GM12878 (cell line): ENCODE data around the gene TEAD4. TPM values are rescaled to one million over a fixed set of nuclear protein-coding genes. Genes with fewer than 3 reads are reported as not detected.

Experiments used
- ATAC-seq: fragments of 200-7000 bp; cut with Tn5 transposase; 3 replicates; pipeline ENCODE4 v1.9.1; 2020; ENCODE audit warnings: mild to moderate bottlenecking, moderate library complexity
- BruUV-seq: library from RNA; stranded (reverse); fragments of 400-500 nt; replicated peaks from 2 replicates; lab custom pipeline; 2021; lab: Mats Ljungman, UMichigan
- CTCF ChIA-PET: fragments of 300-600 bp; sonication (Branson Sonifier 250); formaldehyde crosslinking; extraction: SDS; loops from one replicate; lab custom pipeline; 2021; ENCODE audit warnings: inconsistent platforms; lab: Yijun Ruan, JAX
- POLR2A ChIA-PET: fragments of 350-600 bp; formaldehyde crosslinking; extraction: SDS; loops from one replicate; lab custom pipeline; 2021; ENCODE audit warnings: inconsistent platforms; lab: Charles Lee
- RAD21 ChIA-PET: fragments of 300-600 bp; sonication (Branson Sonifier 250); formaldehyde crosslinking; loops from one replicate; lab custom pipeline; 2023; ENCODE audit warnings: antibody characterized with exemption; ENCODE audit not compliant: unreplicated experiment; lab: Charles Lee
- SMC1A ChIA-PET: fragments of 300-600 bp; sonication (Branson Sonifier 250); formaldehyde crosslinking; loops from one replicate; lab custom pipeline; 2023; ENCODE audit not compliant: unreplicated experiment, uncharacterized antibody; lab: Charles Lee
- DNase-seq: peaks from one replicate; pipeline ENCODE4 v3.0.0-alpha.2; 2011; ENCODE audit warnings: low read depth, low spot score
- FAIRE-seq: peaks from 3 replicates; lab custom pipeline; 2011; peaks lifted over from hg19 to GRCh38; lab: Jason Lieb, UNC
- H2AFZ ChIP-seq: 2 replicates; pipeline ENCODE4 v1.6.0; 2011; ENCODE audit warnings: low read depth, low read length, control low read depth; ENCODE audit not compliant: control insufficient read depth
- H3K27ac ChIP-seq: 2 replicates; pipeline ENCODE4 v1.5.1; 2011; ENCODE audit warnings: control low read depth; ENCODE audit not compliant: control insufficient read depth, insufficient read depth
- H3K27me3 ChIP-seq, 2 experiments: replicated peaks in 1 of 2; 2 replicates each; pipeline versions ENCODE4 v1.6.0 to v1.6.1; 2011; ENCODE audit warnings: low read length in 1 of 2; ENCODE audit not compliant: control insufficient read depth in 2 of 2, insufficient read depth in 2 of 2
- H3K36me3 ChIP-seq, 2 experiments: 2 replicates each; pipeline ENCODE4 v1.5.1; 2011; ENCODE audit warnings: low read length in 1 of 2; ENCODE audit not compliant: control insufficient read depth in 2 of 2, insufficient read depth in 2 of 2
- H3K4me1 ChIP-seq: 2 replicates; pipeline ENCODE4 v1.6.1; 2011; ENCODE audit warnings: mild to moderate bottlenecking, low read length, moderate library complexity, mixed read lengths; ENCODE audit not compliant: control insufficient read depth, insufficient read depth
- H3K4me2 ChIP-seq: 2 replicates; pipeline ENCODE4 v1.6.0; 2011; ENCODE audit warnings: control low read depth; ENCODE audit not compliant: control insufficient read depth, insufficient read depth
- H3K4me3 ChIP-seq: fragments of 200-600 bp; sonication (generic); 2 replicates; pipeline ENCODE4 v1.5.1; 2016
- H3K79me2 ChIP-seq: 2 replicates; pipeline ENCODE4 v1.6.0; 2011; ENCODE audit warnings: low read length; ENCODE audit not compliant: control insufficient read depth, insufficient read depth
- H3K9ac ChIP-seq: 2 replicates; pipeline ENCODE4 v1.8.0; 2011; ENCODE audit warnings: low read length, control low read depth, mixed read lengths; ENCODE audit not compliant: control insufficient read depth, insufficient read depth
- H3K9me3 ChIP-seq: replicated peaks from 3 replicates; pipeline ENCODE4 v1.5.1; 2011; ENCODE audit warnings: mild to moderate bottlenecking, low read length; ENCODE audit not compliant: control insufficient read depth, insufficient read depth
- H4K20me1 ChIP-seq: 2 replicates; pipeline ENCODE4 v1.6.0; 2011; ENCODE audit not compliant: control insufficient read depth, insufficient read depth
- ATF7 ChIP-seq: fragments of 450-650 bp; IDR thresholded peaks from 2 replicates; pipeline ENCODE4 v1.6.1; 2016; ENCODE audit warnings: low read depth, mild to moderate bottlenecking
- CHD1 ChIP-seq: IDR thresholded peaks from 2 replicates; pipeline ENCODE4 v1.6.1; 2012; ENCODE audit warnings: low read depth, low read length, improper control_type of control experiment
- CHD2 ChIP-seq: IDR thresholded peaks from 2 replicates; pipeline ENCODE4 v1.6.1; 2011; ENCODE audit warnings: low read depth, low read length, improper control_type of control experiment, borderline replicate concordance
- MYB ChIP-seq: fragments of 150-350 bp; IDR thresholded peaks from 2 replicates; pipeline ENCODE4 v1.6.1; 2014; ENCODE audit warnings: mild to moderate bottlenecking, low read depth, low read length, borderline replicate concordance
- PML ChIP-seq: IDR thresholded peaks from 2 replicates; pipeline ENCODE4 v1.6.1; 2012; ENCODE audit warnings: low read length, inconsistent platforms
- POLR2AphosphoS5 ChIP-seq: IDR thresholded peaks from 2 replicates; pipeline ENCODE4 v1.6.1; 2011; ENCODE audit warnings: mild to moderate bottlenecking, low read length, inconsistent platforms
- REST ChIP-seq: IDR thresholded peaks from 2 replicates; pipeline ENCODE4 v1.6.1; 2012; ENCODE audit warnings: mild to moderate bottlenecking, low read depth, low read length
- STAT1 ChIP-seq: fragments of 450-650 bp; conservative IDR thresholded peaks from 2 replicates; pipeline ENCODE4 v1.6.1; 2014; ENCODE audit warnings: antibody characterized with exemption, mild to moderate bottlenecking
- STAT3 ChIP-seq: IDR thresholded peaks from 2 replicates; pipeline ENCODE4 v1.6.1; 2011; ENCODE audit warnings: low read depth, low read length, improper control_type of control experiment
- ZBED1 ChIP-seq: IDR thresholded peaks from 2 replicates; pipeline ENCODE4 v1.6.1; 2016; ENCODE audit warnings: borderline replicate concordance
- ZBTB33 ChIP-seq: fragments of 450-650 bp; IDR thresholded peaks from 2 replicates; pipeline ENCODE4 v1.6.1; 2017; ENCODE audit warnings: mild to moderate bottlenecking
- ZNF217 ChIP-seq: fragments of 450-650 bp; IDR thresholded peaks from 2 replicates; pipeline ENCODE4 v1.6.1; 2017; ENCODE audit warnings: antibody characterized with exemption, mild to moderate bottlenecking
- ZNF592 ChIP-seq: fragments of 450-650 bp; IDR thresholded peaks from 2 replicates; pipeline ENCODE4 v1.6.1; 2017; ENCODE audit warnings: mild to moderate bottlenecking, moderate library complexity
- WGBS: methylation state at CpG from one replicate; pipeline ENCODE4 v1.1.6; 2016; ENCODE audit warnings: low lambda C conversion rate; ENCODE audit not compliant: insufficient replicate concordance, insufficient coverage; ENCODE audit errors: missing lambda C conversion rate; 5-methylcytosine and 5-hydroxymethylcytosine counted together
- in situ Hi-C: fragments of 300-500 bp; cut with MboI; formaldehyde crosslinking; loops from 9 replicates; pipeline ENCODE4 v1.14.3; 2018; ENCODE audit warnings: mixed read lengths
- intact Hi-C: fragments of 100-400 bp; cut with micrococcal nuclease; formaldehyde crosslinking; loops from one replicate; pipeline ENCODE4 v1.14.2; 2022; ENCODE audit not compliant: unreplicated experiment
- polyA plus RNA-seq, 11 experiments: library from polyadenylated mRNA; depleted of rRNA in 4 of 11; unstranded in 6 of 11; stranded (reverse) in 5 of 11; fragments of >200 nt; fragmentation: Nextera tagmentation in 4 of 11; fragmentation: Illumina TruSeq in 1 of 11; extraction: Ambion mirVana in 4 of 11; extraction: Trizol in 1 of 11; gene quantifications; 1 replicate in 1 of 11; 2 replicates in 10 of 11; pipeline versions ENCODE4 v1.2.1 to v1.2.3, GENCODE V29; 2011 to 2016; ENCODE audit warnings: inconsistent platforms in 2 of 11, missing spikeins in 2 of 11, low read depth in 1 of 11
- total RNA-seq, 4 experiments: library from RNA; depleted of rRNA in 3 of 4; stranded (reverse); fragments of >200 nt in 3 of 4; fragmentation: Illumina TruSeq in 1 of 4; extraction: Trizol in 1 of 4; gene quantifications; 2 replicates each; pipeline versions ENCODE4 v1.2.1 to v1.2.3, GENCODE V29; 2013 to 2021

TEAD4 gene
- total and polyA plus RNA-seq, 10 of the 15 experiments (the other 5 are each of a cell fraction or from before 2014, with no cell fraction given) = 0.04 to 0.68 (median 0.31) TPM; not detected in 4

- no peak for TF ChIP-seq ZNF592
- TF ChIP-seq ZBED1 = no peak
- no peak for TF ChIP-seq CHD1
- TF ChIP-seq CHD2 = no peak
- TF ChIP-seq MYB = no peak
- TF ChIP-seq ZBTB33 = no peak
- no peak for TF ChIP-seq ATF7
Measured at GRCh38 chr12:3081091-3081490, 121.9 kb downstream of the TEAD4 start (continued).

- TF ChIP-seq STAT3 = no peak
- TF ChIP-seq STAT1 = no peak
- TF ChIP-seq REST = no peak
- TF ChIP-seq ZBTB33 = no peak
- no peak for TF ChIP-seq ZNF217
- TF ChIP-seq POLR2AphosphoS5 = no peak
- no peak for TF ChIP-seq PML
- DNase-seq = no peak
- in situ Hi-C loops = no loop called here
- ChIA-PET RAD21 (no interaction called here), CTCF (no interaction called here), POLR2A (interaction anchor here (0.6 kb wide), 1 partner anchor 829 kb away, joined by 10 read pairs; no protein-coding TSS in a partner anchor), SMC1A (no interaction called here)
- no peak overlapping the region for H3K4me3 ChIP-seq
- H3K4me1 ChIP-seq = no peaks in the 10 kb centered on the region
- no peaks in the 10 kb centered on the region for H3K36me3 ChIP-seq
- no peak overlapping the region for H3K4me2 ChIP-seq
- H3K9ac ChIP-seq = no peak overlapping the region
- H3K27ac ChIP-seq = no peak overlapping the region
- peaks cover 0 to 6% of the 10 kb centered on the region in 2 experiments for H3K27me3 ChIP-seq
- H3K9me3 ChIP-seq = no peaks in the 10 kb centered on the region
- no TSS peak for BruUV-seq
- intact Hi-C loops = no loop called here
- H2AFZ ChIP-seq = no peak overlapping the region
- H3K79me2 ChIP-seq = no peaks in the 10 kb centered on the region
- H4K20me1 ChIP-seq = no peaks in the 10 kb centered on the region
- 12% methylated on average over 7 of the region's 7 CpGs for WGBS
- FAIRE-seq = no peak
- ATAC-seq = no peak
Measured at GRCh38 chr12:3081886-3082285, 122.7 kb downstream of the TEAD4 start.
